Esophagus squamous epithelium (tissue), 4 donors: ENCODE measurements around the gene C5orf15.

Experiments used
- CTCF ChIP-seq, 6 experiments: fragments of 450-650 bp in 4 of 6; fragments of 200-600 bp in 2 of 6; sonication (generic) in 2 of 6; IDR thresholded peaks; one replicate each; pipeline ENCODE4 v1.5.1; 2016 to 2019; ENCODE audit warnings: antibody characterized with exemption in 6 of 6, mild to moderate bottlenecking in 4 of 6, moderate library complexity in 4 of 6
- POLR2A ChIP-seq, 4 donors: fragments of 450-650 bp; IDR thresholded peaks; one replicate each; pipeline ENCODE4 v1.6.1; 2017; ENCODE audit warnings: antibody characterized with exemption in 4 of 4, mild to moderate bottlenecking in 4 of 4, moderate library complexity in 3 of 4

- TF ChIP-seq CTCF (IDR thresholded peaks at IDR 0.05), result no peak
- no peak for TF ChIP-seq POLR2A (IDR thresholded peaks at IDR 0.05)
These were observed 26.9 kb upstream of the C5orf15 start for GRCh38 chr5:133995341-133995740.
